ENCODE data around the gene SLC16A8.

- TF ChIP-seq, protein P1, sequence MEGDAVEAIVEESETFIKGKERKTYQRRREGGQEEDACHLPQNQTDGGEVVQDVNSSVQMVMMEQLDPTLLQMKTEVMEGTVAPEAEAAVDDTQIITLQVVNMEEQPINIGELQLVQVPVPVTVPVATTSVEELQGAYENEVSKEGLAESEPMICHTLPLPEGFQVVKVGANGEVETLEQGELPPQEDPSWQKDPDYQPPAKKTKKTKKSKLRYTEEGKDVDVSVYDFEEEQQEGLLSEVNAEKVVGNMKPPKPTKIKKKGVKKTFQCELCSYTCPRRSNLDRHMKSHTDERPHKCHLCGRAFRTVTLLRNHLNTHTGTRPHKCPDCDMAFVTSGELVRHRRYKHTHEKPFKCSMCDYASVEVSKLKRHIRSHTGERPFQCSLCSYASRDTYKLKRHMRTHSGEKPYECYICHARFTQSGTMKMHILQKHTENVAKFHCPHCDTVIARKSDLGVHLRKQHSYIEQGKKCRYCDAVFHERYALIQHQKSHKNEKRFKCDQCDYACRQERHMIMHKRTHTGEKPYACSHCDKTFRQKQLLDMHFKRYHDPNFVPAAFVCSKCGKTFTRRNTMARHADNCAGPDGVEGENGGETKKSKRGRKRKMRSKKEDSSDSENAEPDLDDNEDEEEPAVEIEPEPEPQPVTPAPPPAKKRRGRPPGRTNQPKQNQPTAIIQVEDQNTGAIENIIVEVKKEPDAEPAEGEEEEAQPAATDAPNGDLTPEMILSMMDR (IDR thresholded peaks at IDR 0.05; ENCODE audit: borderline replicate concordance, extremely low read depth, low read length, poor library complexity, severe bottlenecking) = no peak
- TF ChIP-seq EZH2 (IDR thresholded peaks at IDR 0.05; ENCODE audit: borderline replicate concordance, low read depth, low read length, severe bottlenecking) = no peak
These were observed 48.8 kb upstream of the SLC16A8 start for GRCh38 chr22:38132794-38133193.

Measured in DND-41 (cell line).